Measurements from ENCODE around the gene CACNB2. TPM values are rescaled to one million over a fixed set of nuclear protein-coding genes. Genes with fewer than 3 reads are reported as not detected.

Gene CACNB2
- total RNA-seq, 2 donors from 2014 or later, result 12.5 to 12.7 TPM

- Histone ChIP-seq H3K27ac (no peak overlapping the region), H3K4me3 (no peak overlapping the region), H3K36me3 (replicated peaks in 1 of 2; ENCODE audit: insufficient read depth in 1 of 2, low read depth in 2 of 2) (no peaks in the 10 kb centered on the region), H3K9me3 (no peaks in the 10 kb centered on the region), H3K4me1 (peaks cover 13% of the 10 kb centered on the region), H3K27me3 (no peaks in the 10 kb centered on the region)
- intact Hi-C loops (cut with DNase I), result no loop called here
- TF ChIP-seq CTCF (IDR thresholded peaks at IDR 0.05) (no peak), POLR2A (IDR thresholded peaks at IDR 0.05) (no peak)
- DNase-seq (peak in 1 of 4 donors; percentile 16), ATAC-seq (no peak)
- 81 to 82% methylated on average over 5 of the region's 5 CpGs for WGBS, 2 donors
Observed at GRCh38 chr10:18397906-18398305, 257.7 kb downstream of the CACNB2 start.

- Histone ChIP-seq H3K27ac (no peak overlapping the region), H3K36me3 (replicated peaks in 1 of 2; ENCODE audit: insufficient read depth in 1 of 2, low read depth in 2 of 2) (no peaks in the 10 kb centered on the region), H3K4me3 (no peak overlapping the region), H3K9me3 (no peaks in the 10 kb centered on the region), H3K27me3 (no peaks in the 10 kb centered on the region), H3K4me1 (peaks cover 13% of the 10 kb centered on the region)
- no peak for TF ChIP-seq POLR2A (IDR thresholded peaks at IDR 0.05)
- TF ChIP-seq CTCF (IDR thresholded peaks at IDR 0.05), result no peak
- WGBS, 2 donors, result 94 to 95% methylated on average over 3 of the region's 3 CpGs
- DNase-seq (no peak), ATAC-seq (no peak)
- intact Hi-C loops (cut with DNase I), result no loop called here
Observed at GRCh38 chr10:18399158-18399557, 258.9 kb downstream of the CACNB2 start.

DNA sequence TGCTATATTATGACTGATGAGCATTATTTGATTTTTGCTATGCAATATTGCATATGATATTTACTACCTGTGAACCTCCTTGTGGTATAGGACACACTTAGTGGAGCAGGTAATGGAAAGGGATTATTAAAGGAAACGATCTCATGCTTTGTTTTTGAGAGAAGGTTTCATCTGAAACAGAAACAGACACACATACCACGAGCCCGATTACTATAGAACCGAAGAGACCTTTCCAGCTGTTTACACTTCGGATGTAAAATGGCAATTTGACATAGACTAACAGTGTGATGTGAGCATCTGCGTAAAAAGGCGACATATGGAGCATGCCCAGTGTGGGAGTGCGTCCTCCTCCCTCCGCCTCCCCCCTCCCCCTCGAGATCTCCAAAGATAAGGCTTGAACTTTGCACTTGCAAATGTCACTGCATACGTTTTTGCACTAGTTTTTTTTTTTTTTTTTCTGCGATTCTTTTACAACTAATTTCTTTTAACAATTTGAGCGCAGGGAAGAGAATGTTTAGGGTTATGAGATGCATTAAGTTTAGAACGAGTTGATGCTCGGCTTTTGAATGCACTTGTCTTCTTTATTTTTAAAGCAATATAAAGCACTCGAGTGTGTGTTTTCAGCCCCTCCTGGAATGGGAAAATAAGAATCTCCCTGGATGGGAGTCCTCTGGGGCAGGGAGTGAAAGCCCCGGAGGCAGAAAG is 260.1 kb downstream of the CACNB2 start:
- TF ChIP-seq POLR2A (IDR thresholded peaks at IDR 0.05), result no peak
- no peak for TF ChIP-seq CTCF (IDR thresholded peaks at IDR 0.05)
- no peak overlapping the region for H3K4me3 ChIP-seq
- intact Hi-C loops (cut with DNase I), result no loop called here
- 1 to 3% methylated on average over 17 of the region's 17 CpGs for WGBS, 2 donors
- peak; percentile 30 to 68 (median 54) for DNase-seq
- H3K36me3 ChIP-seq (replicated peaks in 1 of 2; ENCODE audit: insufficient read depth in 1 of 2, low read depth in 2 of 2), result no peaks in the 10 kb centered on the region
- no peaks in the 10 kb centered on the region for H3K27me3 ChIP-seq
- ATAC-seq, result peak; percentile 74
- H3K9me3 ChIP-seq, result no peaks in the 10 kb centered on the region
- peaks cover 13% of the 10 kb centered on the region for H3K4me1 ChIP-seq
- H3K27ac ChIP-seq, result peak overlapping the region in 3 of 4 donors; percentile 16 to 51 (median 46)

DNA sequence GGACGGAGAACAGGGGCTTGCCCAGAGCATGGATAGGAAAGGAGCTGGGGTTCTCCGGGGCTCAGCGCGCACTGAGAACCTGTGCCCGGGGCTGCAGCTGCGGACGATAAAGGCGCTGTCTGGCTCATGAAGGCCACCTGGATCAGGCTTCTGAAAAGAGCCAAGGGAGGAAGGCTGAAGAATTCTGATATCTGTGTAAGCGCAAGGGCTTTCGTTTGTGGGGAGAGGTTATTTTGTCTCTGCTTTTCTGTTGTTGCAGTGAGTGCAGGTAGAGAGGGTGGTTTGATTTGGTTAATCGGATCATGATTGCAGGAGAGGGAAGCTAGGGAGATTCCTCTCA is 260.7 kb downstream of the CACNB2 start:
- H3K27ac ChIP-seq, result peak overlapping the region in 3 of 4 donors; percentile 16 to 51 (median 46)
- H3K4me1 ChIP-seq, result peaks cover 13% of the 10 kb centered on the region
- no peaks in the 10 kb centered on the region for H3K36me3 ChIP-seq (replicated peaks in 1 of 2; ENCODE audit: insufficient read depth in 1 of 2, low read depth in 2 of 2)
- intact Hi-C loops (cut with DNase I), result no loop called here
- H3K9me3 ChIP-seq, result no peaks in the 10 kb centered on the region
- DNase-seq (peak; percentile 29 to 60 (median 33)), ATAC-seq (peak; percentile 73)
- TF ChIP-seq CTCF (IDR thresholded peaks at IDR 0.05) (no peak), POLR2A (IDR thresholded peaks at IDR 0.05) (no peak)
- no peaks in the 10 kb centered on the region for H3K27me3 ChIP-seq
- WGBS, 2 donors, result 1 to 3% methylated on average over 11 of the region's 11 CpGs
- no peak overlapping the region for H3K4me3 ChIP-seq
